Stimulated activated CD8-positive, alpha-beta memory T cell treated with anti-CD3 and anti-CD28 coated beads, Interleukin-7, amount 100 ng/mL, for 24 hours (primary cell): ENCODE measurements around the gene APOBEC3F.
A peak's percentile ranks its signal among the peaks of the same experiment; 100 is the strongest.
"Not testable (repeated sequence)": the region's sequence is repeated elsewhere in the genome, so short reads cannot be mapped to it uniquely, and the experiment has no call there.

ENCODE experiments used
- DNase-seq: peaks from one replicate; pipeline ENCODE4 v3.0.0-alpha.2; 2020; ENCODE audit warnings: low read depth

Gene APOBEC3F

DNA sequence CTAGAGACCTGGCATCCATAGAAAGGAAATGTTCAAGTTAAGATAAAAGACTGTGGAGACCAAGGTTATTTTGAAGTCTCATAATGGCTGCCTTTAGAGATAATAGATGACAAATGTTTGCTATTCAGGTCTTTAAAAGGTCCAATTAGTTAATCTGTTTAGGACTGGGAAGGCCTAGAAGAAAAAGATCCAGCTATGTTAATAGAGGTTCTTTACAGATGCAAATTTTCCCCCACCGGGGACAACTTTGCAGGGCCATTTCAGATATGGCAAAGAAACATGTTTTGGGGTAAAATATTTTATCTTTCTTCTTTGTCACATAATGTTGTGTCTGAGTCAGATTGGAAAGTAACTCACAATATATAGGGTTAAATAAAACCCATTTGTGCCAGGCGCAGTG is 33.3 kb downstream of the APOBEC3F start:
- no peak for DNase-seq

DNA sequence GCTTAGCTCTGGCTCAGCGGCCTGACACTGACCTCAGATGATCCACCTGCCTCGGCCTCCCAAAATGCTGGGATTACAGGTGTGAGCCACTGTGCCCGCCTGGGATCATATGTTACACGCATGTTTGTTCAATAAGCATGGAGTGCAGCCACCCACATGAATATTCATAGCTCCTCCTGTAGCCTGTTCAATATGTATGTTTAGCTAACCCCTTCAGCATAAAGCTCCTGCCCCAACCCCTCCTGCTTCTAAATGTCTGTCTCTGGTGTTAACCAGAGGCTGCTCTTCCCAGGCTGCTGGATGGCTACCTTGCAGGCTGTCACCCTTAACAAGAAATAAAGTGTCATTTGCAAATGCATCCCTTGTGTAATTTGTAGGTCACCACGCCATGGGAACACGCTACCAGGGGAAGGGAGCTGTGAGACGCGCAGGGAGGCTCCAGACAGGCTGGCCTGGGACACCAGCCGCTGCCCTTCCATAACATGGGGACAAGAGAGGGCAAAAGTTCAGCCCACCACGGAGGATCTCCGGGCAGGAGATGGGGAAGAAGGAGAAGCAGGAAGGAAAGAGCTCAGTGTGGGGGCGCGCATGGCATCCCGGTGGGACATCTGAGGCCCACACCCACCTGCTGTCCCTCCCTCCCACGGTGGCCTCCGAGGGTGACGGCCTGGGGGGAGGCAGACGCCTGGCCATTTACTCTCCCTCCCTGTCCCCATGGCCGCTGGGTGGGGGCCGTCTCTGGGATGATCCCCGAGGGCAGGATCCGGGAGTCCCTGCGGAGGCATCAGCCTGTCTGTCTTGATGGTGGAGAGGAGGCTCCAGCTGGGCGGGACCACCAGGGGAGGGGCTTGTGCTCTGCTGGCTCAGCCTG is 35.7 kb downstream of the APOBEC3F start:
- DNase-seq: not testable (repeated sequence)

DNA sequence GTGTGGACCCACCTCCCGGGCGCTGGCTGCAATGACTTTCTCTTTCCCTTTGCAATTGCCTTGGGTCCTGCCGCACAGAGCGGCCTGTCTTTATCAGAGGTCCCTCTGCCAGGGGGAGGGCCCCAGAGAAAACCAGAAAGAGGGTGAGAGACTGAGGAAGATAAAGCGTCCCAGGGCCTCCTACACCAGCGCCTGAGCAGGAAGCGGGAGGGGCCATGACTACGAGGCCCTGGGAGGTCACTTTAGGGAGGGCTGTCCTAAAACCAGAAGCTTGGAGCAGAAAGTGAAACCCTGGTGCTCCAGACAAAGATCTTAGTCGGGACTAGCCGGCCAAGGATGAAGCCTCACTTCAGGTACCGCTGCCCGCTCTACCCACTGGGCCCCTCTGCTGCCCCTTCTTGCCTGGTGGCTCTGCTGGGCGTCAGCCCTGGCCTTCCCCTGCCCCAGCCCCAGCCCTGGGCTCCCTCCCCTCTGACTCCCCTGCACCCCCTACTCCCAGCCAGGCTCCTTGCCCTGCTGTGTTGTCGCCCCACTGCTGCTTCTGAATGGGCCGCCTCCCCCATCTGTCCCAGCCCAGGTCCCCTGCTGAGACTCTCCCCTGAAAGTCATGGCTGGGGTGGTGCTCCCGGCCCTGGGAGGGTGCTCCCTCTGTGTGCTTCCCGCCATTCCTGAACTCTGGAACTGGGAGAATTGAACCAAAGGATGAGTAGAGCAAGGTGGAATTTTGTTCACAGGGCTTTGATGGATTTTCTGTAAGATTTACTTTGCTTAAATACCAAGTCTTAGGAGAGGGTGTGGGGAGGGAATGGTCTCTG is 36.6 kb downstream of the APOBEC3F start, which contains the start of gene APOBEC3G:
Gene APOBEC3G (plus strand): TSS at position 250 of the 815 bp plus-strand sequence. CDS start 87 bp downstream, at position 337.
- DNase-seq: not testable (repeated sequence)

DNA sequence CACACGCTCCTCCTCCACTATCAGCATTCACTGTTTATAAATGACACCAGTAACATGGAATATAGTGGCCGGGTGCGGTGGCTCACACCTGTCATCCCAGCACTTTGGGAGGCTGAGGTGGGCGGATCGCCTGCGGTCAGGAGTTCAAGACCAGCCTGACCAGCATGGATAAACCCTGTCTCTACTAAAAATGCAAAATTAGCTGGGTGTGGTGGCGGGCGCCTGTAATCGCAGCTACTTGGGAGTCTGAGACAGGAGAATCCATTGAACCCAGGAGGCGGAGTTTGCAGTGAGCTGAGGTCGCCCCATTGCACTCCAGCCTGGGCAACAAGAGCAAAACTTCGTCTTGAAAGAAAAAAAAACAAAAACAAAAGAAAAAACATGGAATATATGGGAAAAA is 37.2 kb downstream of the APOBEC3F start:
- not testable (repeated sequence) for DNase-seq

DNA sequence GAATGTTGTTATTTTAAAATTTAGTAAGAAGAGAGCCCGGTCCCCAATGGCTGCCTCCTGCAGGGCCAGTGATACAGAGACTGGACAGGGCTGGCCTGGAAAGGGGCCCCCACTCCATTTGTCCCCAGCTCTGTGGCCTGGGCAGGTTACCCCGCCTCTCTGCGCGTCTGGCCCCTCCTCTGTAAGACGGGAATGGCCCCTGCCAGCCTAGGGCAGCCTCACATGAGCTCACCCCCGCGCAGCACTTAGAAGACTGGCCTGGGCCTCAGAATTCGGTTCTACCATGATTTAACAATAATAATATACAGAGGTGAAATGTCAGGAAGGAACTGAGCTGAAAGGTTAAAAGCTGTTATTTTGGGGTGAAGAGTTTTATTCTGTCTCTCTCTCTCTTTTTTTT is 37.7 kb downstream of the APOBEC3F start:
- no peak for DNase-seq

DNA sequence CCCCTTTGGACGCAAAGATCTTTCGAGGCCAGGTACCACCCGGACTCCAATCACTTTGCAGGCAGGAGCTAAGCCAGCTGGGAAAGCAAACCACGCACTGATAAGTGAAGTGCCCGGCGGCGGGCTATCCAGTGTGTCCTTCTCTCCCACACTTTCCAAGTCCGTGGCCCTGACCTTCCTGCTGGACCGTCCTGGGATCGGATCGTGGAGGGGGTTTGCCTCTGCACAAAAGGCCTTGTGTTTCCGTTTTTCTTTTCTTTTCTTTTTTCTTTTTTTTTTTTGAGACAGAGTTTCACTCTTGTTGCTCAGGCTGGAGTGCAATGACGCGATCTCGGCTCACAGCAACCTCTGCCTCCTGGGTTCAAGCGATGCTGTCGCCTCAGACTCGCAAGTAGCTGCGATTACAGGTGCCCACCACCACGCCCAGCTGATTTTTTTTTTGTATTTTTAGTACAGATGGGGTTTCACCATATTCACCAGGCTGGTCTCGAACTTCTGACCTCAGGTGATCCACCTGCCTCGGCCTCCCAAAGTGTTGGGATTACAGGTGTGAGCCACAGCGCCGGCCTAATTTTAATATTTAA is 38.5 kb downstream of the APOBEC3F start:
- DNase-seq: not testable (repeated sequence)

DNA sequence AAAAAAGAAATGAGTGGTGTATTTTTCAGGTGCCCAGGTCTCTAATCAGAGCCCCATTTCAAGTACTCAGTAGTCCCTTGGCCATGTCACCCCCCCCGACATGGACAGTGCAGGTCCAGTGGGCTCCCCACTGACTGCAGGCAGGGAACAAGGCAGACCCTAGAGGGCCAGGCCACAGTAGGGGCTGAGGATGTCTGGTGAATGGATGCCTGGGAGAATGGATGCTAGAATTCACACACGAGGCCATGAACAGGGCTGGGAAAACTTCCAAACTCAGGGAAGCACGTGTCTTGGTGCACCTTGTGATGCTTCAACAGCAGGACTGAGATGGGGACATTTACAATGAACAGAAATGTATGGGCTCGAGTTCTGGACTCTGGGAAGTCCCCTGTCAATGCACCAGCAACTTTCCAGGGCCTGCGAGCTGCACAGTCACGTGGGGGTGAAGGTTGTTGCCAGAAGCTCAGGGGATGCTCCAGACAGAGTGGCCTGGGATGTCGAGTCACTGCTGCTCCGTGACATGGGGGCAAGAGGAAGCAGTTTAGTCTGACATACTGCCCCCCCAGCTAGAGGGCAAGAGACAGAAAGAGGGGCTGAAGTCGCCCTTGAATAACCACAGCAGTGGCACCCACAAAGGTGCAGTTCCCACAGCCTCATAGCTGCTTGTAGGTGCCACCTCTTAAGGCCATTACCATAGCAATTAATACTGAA is 39.5 kb downstream of the APOBEC3F start:
- DNase-seq: no peak

DNA sequence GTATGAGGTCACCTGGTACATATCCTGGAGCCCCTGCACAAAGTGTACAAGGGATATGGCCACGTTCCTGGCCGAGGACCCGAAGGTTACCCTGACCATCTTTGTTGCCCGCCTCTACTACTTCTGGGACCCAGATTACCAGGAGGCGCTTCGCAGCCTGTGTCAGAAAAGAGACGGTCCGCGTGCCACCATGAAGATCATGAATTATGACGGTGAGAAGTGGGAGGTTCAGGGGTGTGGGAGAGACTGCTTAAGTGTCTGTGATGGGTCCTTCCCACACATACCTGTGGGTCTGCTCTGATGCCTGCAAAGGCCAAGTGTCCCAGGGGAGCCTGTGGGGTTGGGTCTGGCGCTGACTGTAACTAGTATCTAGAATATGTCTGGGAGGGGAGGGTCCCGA is 40.4 kb downstream of the APOBEC3F start:
- DNase-seq: no peak

DNA sequence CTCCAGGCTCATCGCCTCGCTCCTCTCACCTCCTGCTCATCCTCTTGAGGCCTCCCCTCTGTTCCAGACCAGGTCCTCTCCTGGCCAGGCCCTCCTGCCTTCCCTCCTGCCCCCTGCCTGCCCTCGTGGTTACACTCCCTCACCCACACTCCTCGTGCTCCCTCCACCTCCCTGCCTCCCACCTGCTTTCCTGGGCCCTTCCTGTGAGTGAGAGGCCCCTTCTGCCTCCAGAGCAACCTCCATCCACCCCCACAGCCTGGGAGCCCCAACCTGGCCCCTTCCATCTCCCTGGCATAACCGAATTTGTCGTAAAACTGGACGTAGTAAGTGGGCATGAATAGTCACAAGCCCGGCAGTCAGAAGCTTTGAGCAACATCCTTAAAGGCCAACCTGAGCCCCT is 40.9 kb downstream of the APOBEC3F start:
- no peak for DNase-seq

DNA sequence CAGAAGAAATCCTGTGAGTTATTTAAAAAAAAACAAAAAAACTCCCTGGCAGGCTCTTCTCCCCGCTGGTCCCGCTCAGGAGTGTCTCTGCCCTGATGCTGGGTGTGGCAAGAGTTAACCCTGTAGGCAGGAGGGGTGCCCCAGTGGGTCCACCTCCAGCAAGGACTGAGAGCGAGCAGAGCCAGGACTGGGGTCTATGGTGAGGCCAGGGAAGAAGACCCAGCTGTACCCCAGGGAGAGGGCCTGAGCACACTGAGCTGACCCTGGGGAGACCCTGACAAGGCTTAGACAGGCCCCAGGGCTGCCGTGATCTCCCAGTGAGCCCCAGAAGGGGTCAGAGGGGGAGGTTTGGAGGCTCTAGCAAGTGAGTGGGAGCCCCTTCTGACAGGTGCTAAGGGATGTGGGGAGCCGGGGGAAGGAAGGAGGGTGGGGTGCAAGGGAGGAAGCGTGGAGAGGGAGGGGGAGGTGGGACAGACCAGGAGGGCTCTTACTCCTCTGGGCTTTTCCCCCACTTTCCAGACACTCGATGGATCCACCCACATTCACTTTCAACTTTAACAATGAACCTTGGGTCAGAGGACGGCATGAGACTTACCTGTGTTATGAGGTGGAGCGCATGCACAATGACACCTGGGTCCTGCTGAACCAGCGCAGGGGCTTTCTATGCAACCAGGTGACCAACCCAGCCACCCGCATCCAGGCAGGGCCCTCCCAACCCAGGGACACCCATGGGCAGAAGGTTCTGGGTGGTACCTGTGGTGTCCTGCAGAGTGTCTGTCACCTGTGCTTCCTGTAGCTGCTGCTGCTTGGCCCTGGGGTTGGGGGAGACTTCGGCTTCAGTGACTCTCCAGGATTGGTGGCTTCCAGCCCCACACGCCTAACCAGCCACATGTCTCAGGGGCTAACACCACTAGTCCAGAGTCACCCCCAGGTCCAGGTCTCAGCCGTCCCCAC is 42.8 kb downstream of the APOBEC3F start:
- no peak for DNase-seq

DNA sequence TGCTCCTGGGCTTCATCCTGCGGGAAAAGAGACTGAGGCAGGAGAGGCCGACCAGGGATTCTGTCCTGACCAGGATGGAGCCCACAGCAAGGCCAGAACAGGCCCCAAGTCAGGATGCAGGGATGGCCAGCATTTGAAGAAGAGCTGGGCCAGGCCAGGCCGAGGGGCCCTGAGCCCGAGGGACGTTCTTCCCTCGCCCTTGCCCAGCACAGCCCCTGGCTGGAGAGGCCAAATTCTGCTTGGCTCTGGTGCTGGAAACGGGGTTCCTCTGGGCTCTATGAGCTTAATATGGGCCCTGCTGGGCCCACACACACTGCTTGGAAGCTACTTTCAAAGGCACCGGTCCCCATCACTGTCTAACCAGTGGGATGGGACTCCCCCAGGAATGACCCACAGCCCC is 44.0 kb downstream of the APOBEC3F start:
- DNase-seq: no peak

DNA sequence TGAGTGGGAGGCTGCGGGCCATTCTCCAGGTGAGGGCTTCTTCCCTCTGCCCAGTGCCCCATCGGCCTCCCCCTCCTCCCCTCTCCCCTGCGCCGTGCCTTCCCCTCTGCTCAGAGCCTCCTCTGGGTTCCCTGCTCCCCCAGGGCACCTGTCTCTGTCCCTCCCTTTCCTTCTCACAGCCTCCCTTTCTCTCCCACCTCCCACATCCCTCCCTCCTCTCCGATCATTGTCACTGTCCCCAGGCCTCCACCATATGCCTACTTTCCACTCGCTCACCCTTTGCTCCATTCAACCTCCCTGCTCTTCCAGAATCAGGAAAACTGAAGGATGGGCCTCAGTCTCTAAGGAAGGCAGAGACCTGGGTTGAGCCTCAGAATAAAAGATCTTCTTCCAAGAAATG is 46.4 kb downstream of the APOBEC3F start:
- no peak for DNase-seq

DNA sequence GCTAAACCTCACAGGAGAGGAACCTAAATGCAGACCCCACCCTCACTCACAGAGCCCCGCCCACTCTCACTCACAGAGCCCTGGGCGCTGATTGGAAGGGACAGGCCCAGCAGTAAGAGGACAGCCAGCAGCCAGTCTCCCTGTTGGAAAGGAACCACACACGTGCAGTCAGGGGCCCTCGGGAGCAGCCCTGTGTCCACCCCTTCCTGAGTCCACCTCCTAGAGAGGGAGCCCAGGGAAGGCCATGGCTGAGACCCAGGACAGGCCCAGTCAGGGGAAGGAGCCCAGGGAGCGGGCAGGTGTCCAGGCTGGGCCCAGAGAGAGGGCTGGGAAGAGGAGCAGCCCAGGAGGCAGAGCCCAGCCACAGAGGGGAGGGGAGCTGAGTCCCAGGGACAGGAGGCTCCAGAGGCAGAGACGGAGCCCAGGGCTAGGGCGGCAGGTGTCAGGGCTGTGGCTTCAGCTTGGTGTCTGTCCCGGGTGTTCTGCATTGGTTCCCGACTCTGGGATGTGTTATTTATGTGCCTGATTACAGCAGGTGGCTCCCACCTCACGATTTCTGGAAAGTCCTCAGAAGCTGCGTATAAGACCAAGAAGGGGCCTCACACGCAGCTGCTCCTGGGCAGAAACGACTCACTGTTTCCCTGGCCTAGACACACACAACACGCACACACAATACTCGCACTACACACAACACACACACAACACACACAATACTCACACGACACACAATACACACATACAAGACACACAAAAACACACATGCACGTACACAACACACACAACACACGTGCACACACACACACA is 47.4 kb downstream of the APOBEC3F start:
- no peak for DNase-seq

DNA sequence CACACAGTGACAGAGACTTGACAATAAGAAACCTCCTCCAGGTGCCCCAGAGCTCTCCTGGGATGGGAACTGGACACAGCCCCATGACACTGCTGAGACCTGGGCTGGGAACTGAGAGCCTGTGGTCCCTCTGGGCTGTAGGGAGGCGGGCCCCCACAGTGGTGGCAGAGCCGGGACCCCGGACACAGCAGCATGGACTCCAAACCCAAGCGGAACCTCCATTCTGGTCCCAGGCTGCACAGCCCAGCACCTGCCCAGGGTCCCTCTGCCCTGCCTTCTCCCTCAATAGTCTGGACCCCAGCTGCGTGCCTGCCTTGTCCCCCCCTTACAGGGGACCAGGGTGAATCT is 48.0 kb downstream of the APOBEC3F start:
- DNase-seq: no peak

DNA sequence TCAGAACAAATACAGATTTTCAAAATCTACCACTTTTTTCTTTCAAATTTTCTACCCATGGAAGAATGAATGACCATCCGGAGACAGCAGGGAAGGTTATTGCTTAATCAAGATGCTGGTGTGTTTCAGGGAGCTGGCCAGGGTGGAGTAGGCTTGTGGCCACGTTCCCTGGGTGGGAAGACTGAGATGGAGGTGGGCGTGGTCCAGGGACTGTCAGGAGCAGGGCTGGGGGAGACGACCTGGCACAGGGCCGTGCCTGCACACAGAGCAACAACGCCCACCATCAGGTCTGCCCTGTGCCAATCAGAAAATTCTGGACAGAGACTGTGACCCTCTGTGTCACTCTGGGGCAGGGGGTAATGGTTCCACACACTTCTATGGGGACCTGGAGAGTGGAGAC is 49.3 kb downstream of the APOBEC3F start:
- no peak for DNase-seq

DNA sequence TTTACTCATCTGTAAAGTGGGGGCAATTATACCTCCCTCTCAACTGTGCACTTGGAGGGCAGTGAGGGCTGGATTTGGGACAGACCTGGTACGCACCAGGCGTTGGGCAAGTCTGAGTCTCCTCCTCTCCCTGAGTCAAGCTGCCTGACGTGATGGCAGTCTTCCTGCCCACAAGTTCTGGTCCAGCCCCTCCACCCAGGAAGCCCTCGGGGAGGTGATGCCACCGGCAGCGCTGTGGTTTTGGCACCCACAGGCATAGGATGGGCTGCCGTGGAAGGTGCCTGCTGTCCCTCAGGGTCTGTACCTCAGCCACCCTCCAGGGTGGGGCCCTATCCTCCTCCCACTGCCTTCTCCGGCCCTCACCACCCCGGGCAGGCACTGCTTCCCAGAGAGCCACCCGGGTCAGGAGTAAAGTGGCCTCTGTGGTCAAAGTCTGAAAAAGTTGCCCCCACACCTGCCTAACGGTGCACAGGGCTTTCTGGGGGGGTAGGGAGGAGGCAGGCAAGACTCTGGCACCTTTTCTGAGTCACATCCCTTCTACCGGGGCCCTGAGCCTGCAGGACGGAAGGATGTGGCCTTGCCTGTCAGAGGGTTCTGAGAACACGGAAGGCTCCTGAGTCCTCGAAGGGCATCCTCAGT is 49.9 kb downstream of the APOBEC3F start:
- peak; percentile 56 for DNase-seq

DNA sequence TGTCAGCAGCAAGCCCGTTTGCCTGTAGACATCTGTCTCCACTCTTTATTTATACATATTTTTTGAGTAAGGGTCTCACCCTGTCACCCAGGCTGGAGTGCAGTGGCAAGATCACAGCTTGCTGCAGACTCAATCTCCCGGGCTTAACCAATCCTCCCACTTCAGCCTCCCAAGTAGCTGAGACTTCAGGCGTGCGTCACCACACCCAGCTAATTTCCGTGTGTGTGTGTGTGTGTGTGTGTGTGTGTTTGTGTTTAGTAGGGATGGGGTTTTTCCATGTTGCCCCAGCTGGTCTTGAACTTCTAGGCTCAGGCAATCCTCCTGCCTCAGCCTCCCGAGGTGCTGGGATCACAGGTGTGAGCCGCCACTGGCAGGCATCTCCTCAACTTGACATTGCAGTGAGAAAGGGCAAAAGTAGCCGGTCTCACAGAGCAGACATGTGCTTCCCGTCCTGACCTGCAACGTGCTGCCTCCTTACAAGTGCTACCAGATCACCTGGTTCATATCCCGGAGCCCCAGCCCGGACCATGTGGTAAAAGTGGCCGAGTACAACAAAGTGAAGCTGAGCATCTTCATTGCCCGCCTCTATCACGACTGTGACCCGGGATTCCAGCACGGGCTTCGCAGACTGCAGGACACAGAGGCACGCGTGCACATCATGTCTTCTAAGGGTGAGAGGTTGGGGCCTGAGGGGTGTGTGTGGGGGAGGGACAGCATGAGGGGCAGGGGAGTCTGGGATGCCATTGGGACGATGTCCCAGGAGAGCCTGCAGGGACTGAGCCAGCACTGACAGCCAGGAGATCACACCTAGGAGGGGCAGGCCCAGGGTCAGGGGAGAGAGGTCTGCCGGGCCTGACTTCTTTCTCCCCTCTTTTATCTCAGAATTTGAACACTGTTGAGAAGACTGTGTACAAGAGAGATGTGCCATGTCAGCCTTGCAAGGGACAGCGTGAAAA is 50.7 kb downstream of the APOBEC3F start:
- no peak for DNase-seq

DNA sequence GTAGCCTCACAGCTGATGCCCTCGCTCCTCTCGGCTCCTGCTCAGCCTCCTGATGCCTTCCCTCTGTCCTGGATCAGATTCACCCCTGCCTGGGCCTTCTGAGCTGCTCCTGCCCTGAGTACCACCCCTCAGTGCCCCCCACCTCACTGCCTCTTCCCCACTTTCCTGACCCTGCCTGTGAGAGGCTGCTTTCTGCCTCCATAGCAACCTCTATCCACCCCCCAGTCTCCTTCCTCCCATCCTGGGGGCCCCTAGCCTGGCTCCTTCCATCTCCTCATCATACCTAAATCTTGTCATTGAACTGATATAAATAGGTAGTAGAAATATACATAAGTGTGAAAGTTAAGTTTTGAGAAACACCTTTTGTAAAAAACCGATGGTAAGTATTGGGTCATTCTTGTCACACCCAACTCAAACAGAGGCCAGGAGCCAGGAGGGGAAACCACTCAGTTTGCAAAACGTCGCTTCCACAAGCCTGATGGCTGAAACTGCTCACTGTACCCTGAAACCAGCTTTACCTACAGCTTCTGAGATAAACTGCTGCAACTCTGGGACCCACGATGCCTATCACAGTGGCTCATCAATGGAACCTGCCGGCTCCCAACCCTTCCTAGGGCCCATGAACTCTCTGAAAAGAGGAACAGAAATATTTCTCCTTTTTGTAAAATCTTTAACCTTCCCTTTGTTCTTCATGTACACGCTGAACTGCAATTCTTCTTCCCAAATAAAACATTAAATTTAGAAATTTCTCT is 51.6 kb downstream of the APOBEC3F start:
- no peak for DNase-seq
